Smooth muscle cell (in vitro differentiated cells): ENCODE results near the gene SRMS. TPM values are rescaled to one million over a fixed set of nuclear protein-coding genes. Genes with fewer than 3 reads are reported as not detected.

Experiments used
- DNase-seq: peaks from one replicate; lab custom pipeline; 2025; ENCODE audit not compliant: unreplicated experiment; lab: John Stamatoyannopoulos, UW
- H2AFZ ChIP-seq: fragments of 200-600 bp; sonication (generic); 2 replicates; pipeline ENCODE4 v1.6.0; 2016; ENCODE audit warnings: antibody characterized with exemption, low read depth, mild to moderate bottlenecking
- H3F3A ChIP-seq: fragments of 200-600 bp; sonication (generic); 2 replicates; pipeline ENCODE4 v1.6.0; 2017; ENCODE audit warnings: antibody characterized with exemption, low read depth
- H3K27ac ChIP-seq: fragments of 200-600 bp; sonication (generic); 2 replicates; pipeline ENCODE4 v1.5.1; 2016; ENCODE audit warnings: low read depth, mild to moderate bottlenecking
- H3K27me3 ChIP-seq: fragments of 200-600 bp; sonication (generic); 2 replicates; pipeline ENCODE4 v1.6.1; 2016; ENCODE audit warnings: low read depth, mild to moderate bottlenecking
- H3K36me3 ChIP-seq: fragments of 200-600 bp; sonication (generic); 2 replicates; pipeline ENCODE4 v1.5.1; 2016; ENCODE audit warnings: low read depth
- H3K4me1 ChIP-seq: fragments of 200-600 bp; sonication (generic); 2 replicates; pipeline ENCODE4 v1.5.1; 2016; ENCODE audit warnings: low read depth
- H3K4me2 ChIP-seq: fragments of 200-600 bp; sonication (generic); 2 replicates; pipeline ENCODE4 v1.6.0; 2016; ENCODE audit warnings: mild to moderate bottlenecking
- H3K4me3 ChIP-seq: fragments of 200-600 bp; sonication (generic); 2 replicates; pipeline ENCODE4 v1.5.1; 2016; ENCODE audit warnings: mild to moderate bottlenecking
- H3K79me2 ChIP-seq: fragments of 200-600 bp; sonication (generic); 2 replicates; pipeline ENCODE4 v1.6.0; 2016; ENCODE audit warnings: low read depth, mild to moderate bottlenecking
- H3K9ac ChIP-seq: fragments of 200-600 bp; sonication (generic); 2 replicates; pipeline ENCODE4 v1.6.0; 2016; ENCODE audit warnings: low read depth
- H3K9me3 ChIP-seq: fragments of 200-600 bp; sonication (generic); replicated peaks from 2 replicates; pipeline ENCODE4 v1.5.1; 2016; ENCODE audit warnings: low read depth
- H4K20me1 ChIP-seq: fragments of 200-600 bp; sonication (generic); 2 replicates; pipeline ENCODE4 v1.6.0; 2016; ENCODE audit warnings: low read depth
- CTCF ChIP-seq: fragments of 200-600 bp; sonication (generic); IDR thresholded peaks from 2 replicates; pipeline ENCODE4 v1.5.1; 2017; ENCODE audit warnings: borderline replicate concordance, mild to moderate bottlenecking, antibody characterized with exemption; ENCODE audit not compliant: insufficient read depth, poor library complexity, severe bottlenecking
- WGBS: methylation state at CpG from one replicate; pipeline ENCODE4 v1.1.7; 2016; ENCODE audit warnings: low lambda C conversion rate; 5-methylcytosine and 5-hydroxymethylcytosine counted together
- polyA plus RNA-seq: library from polyadenylated mRNA; unstranded; fragments of >200 nt; fragmentation: Nextera tagmentation; extraction: Ambion mirVana; gene quantifications from 2 replicates; pipeline ENCODE4 v1.2.1, GENCODE V29; 2016
- total RNA-seq: library from RNA; depleted of rRNA; stranded (reverse); fragments of >200 nt; gene quantifications from 2 replicates; pipeline ENCODE4 v1.2.3, GENCODE V29; 2014

The SRMS gene
- total and polyA plus RNA-seq, 2 experiments from 2014 or later, result not detected

- 58% methylated on average over 20 of the region's 26 CpGs for WGBS
- Histone ChIP-seq H3K4me3 (no peak overlapping the region), H2AFZ (no peak overlapping the region), H3K4me2 (no peak overlapping the region), H3K4me1 (peaks cover 3% of the 10 kb centered on the region), H3K9me3 (no peaks in the 10 kb centered on the region), H3K27me3 (peaks cover 25% of the 10 kb centered on the region), H4K20me1 (no peaks in the 10 kb centered on the region), H3K36me3 (no peaks in the 10 kb centered on the region), H3K79me2 (no peaks in the 10 kb centered on the region), H3F3A (no peaks in the 10 kb centered on the region), H3K9ac (no peak overlapping the region), H3K27ac (no peak overlapping the region)
- TF ChIP-seq CTCF, result no peak
- DNase-seq, result no peak
Observed at GRCh38 chr20:63501818-63502670, 45.5 kb downstream of the SRMS start.

- peaks cover 25% of the 10 kb centered on the region for H3K27me3 ChIP-seq
- no peak overlapping the region for H3K4me2 ChIP-seq
Observed at GRCh38 chr20:63500902-63501817, 46.4 kb downstream of the SRMS start.

GRCh38 chr20:63500151-63500901 lies 47.2 kb downstream of the SRMS start:
- Histone ChIP-seq H3K36me3 (no peaks in the 10 kb centered on the region), H3F3A (no peaks in the 10 kb centered on the region), H3K9me3 (no peaks in the 10 kb centered on the region), H4K20me1 (no peaks in the 10 kb centered on the region), H3K4me2 (no peak overlapping the region), H3K9ac (no peak overlapping the region), H3K4me1 (peaks cover 3% of the 10 kb centered on the region), H3K79me2 (no peaks in the 10 kb centered on the region), H3K27ac (no peak overlapping the region), H3K27me3 (peaks cover 25% of the 10 kb centered on the region), H3K4me3 (no peak overlapping the region), H2AFZ (no peak overlapping the region)
- no peak for DNase-seq
- no peak for TF ChIP-seq CTCF
- 91% methylated on average over 24 of the region's 24 CpGs for WGBS

More at GRCh38 chr20:63500902-63501817, 46.4 kb downstream of the SRMS start:
- Histone ChIP-seq H3K79me2 (no peaks in the 10 kb centered on the region), H3K4me1 (peaks cover 3% of the 10 kb centered on the region), H4K20me1 (no peaks in the 10 kb centered on the region), H3K9me3 (no peaks in the 10 kb centered on the region), H3K36me3 (no peaks in the 10 kb centered on the region), H3K4me3 (no peak overlapping the region), H3F3A (no peaks in the 10 kb centered on the region), H2AFZ (no peak overlapping the region), H3K9ac (no peak overlapping the region), H3K27ac (no peak overlapping the region)
- WGBS, result 80% methylated on average over 27 of the region's 27 CpGs
- DNase-seq, result no peak
- TF ChIP-seq CTCF, result no peak
